Activated B cell treated with CpG ODN at 0.5 μM for 24 hours (primary cell): Measurements from ENCODE around the gene HYPK. TPM values are rescaled to one million over a fixed set of nuclear protein-coding genes. Genes with fewer than 3 reads are reported as not detected.

Experiments used
- ATAC-seq: fragments of 200-7000 bp; cut with Tn5 transposase; one replicate; pipeline ENCODE4 v1.10.0; 2021; ENCODE audit warnings: low read depth, mild to moderate bottlenecking, moderate library complexity
- CTCF ChIA-PET: fragments of 350-600 bp; sonication (Branson Sonifier 250); formaldehyde crosslinking; loops from one replicate; lab custom pipeline; 2021; ENCODE audit warnings: antibody characterized with exemption; lab: Charles Lee
- POLR2A ChIA-PET: fragments of 350-600 bp; sonication (Branson Sonifier 250); formaldehyde crosslinking; loops from one replicate; lab custom pipeline; 2021; ENCODE audit warnings: antibody characterized with exemption; lab: Charles Lee
- DNase-seq: peaks from one replicate; pipeline ENCODE4 v3.0.0; 2022
- H3K27ac Mint-ChIP-seq: one replicate; pipeline ENCODE4 v1.8.0; 2020; ENCODE audit warnings: mixed read lengths
- H3K27me3 Mint-ChIP-seq: one replicate; pipeline ENCODE4 v1.8.0; 2021; ENCODE audit warnings: mixed read lengths
- H3K36me3 Mint-ChIP-seq: one replicate; pipeline ENCODE4 v1.8.0; 2021; ENCODE audit warnings: low read depth, mixed read lengths
- H3K4me1 Mint-ChIP-seq: one replicate; pipeline ENCODE4 v1.8.0; 2021; ENCODE audit warnings: mixed read lengths
- H3K4me3 Mint-ChIP-seq: one replicate; pipeline ENCODE4 v1.8.0; 2020; ENCODE audit warnings: mild to moderate bottlenecking, mixed read lengths
- H3K9me3 Mint-ChIP-seq: one replicate; pipeline ENCODE4 v1.8.0; 2020; ENCODE audit warnings: mixed read lengths
- intact Hi-C: fragments of 100-400 bp; cut with micrococcal nuclease; formaldehyde crosslinking; loops from one replicate; pipeline ENCODE4 v1.15.1; 2024
- total RNA-seq: library from RNA; stranded (reverse); gene quantifications from 2 replicates; pipeline ENCODE4 v1.2.3, GENCODE V29; 2022
- TF ChIP-seq, protein P1 (sequence below): fragments of 200-600 bp; IDR thresholded peaks from one replicate; pipeline ENCODE4 v1.8.0; 2022; ENCODE audit warnings: antibody characterized with exemption, mild to moderate bottlenecking

The HYPK gene
- total RNA-seq, 1 donor from 2014 or later: 19.2 TPM

DNA sequence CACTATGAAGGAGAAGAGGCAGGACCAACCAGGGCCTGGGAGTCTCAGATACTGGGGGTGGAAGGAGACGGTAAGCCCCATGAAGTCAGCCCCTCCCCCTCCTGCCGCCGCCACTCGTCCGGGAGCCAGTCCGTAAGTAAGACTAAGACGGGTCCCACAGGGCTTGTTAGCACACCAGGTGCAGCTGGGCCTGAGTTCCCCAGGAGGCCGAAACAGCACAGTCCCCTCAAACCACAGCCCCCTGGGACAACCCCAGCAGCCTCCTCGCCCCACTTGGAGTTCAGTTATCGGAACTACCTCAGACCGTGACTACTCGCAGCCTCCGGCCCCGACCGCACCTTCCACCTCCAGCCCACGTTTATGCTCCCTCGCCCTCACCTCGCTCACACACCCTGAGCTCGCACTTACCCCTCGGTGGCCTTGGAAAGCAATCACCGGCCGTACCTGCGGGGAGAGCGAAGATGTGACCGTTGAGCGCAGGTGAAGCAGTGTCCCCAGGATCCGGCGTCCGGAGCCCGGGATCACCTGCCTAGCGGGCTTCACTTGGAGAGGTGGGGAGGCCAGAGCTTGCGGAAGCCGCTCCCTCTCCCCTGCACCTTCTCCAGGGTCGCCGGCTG is 24.2 kb upstream of the HYPK start:
- DNase-seq: peak; percentile 83
- Mint-ChIP-seq H3K27me3 (no peaks in the 10 kb centered on the region), H3K9me3 (no peaks in the 10 kb centered on the region), H3K4me3 (peak overlapping the region; percentile 96), H3K4me1 (peaks cover 46% of the 10 kb centered on the region), H3K36me3 (peaks cover 55% of the 10 kb centered on the region), H3K27ac (peak overlapping the region; percentile 96)
- peak; percentile 71 for ATAC-seq
- CTCF ChIA-PET: interaction anchor here (0.8 to 2.9 kb wide), 9 partner anchors 14 to 52 kb away, joined by 3 to 49 read pairs (median 6); partner anchors contain the start of genes MFAP1, PDIA3, SERF2 and WDR76
- TF ChIP-seq, protein P1, sequence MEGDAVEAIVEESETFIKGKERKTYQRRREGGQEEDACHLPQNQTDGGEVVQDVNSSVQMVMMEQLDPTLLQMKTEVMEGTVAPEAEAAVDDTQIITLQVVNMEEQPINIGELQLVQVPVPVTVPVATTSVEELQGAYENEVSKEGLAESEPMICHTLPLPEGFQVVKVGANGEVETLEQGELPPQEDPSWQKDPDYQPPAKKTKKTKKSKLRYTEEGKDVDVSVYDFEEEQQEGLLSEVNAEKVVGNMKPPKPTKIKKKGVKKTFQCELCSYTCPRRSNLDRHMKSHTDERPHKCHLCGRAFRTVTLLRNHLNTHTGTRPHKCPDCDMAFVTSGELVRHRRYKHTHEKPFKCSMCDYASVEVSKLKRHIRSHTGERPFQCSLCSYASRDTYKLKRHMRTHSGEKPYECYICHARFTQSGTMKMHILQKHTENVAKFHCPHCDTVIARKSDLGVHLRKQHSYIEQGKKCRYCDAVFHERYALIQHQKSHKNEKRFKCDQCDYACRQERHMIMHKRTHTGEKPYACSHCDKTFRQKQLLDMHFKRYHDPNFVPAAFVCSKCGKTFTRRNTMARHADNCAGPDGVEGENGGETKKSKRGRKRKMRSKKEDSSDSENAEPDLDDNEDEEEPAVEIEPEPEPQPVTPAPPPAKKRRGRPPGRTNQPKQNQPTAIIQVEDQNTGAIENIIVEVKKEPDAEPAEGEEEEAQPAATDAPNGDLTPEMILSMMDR: no peak
- POLR2A ChIA-PET: interaction anchor here (0.5 to 10.1 kb wide), 20 partner anchors 11 to 1201 kb away, joined by 3 to 509 read pairs (median 6); partner anchors contain the start of genes B2M, HYPK, MAP1A and MFAP1
- intact Hi-C loops: loop anchor here (1.0 to 2.0 kb wide), 5 partner anchors 24 to 951 kb away; partner anchors contain the start of genes HYPK, PDIA3 and SERINC4

DNA sequence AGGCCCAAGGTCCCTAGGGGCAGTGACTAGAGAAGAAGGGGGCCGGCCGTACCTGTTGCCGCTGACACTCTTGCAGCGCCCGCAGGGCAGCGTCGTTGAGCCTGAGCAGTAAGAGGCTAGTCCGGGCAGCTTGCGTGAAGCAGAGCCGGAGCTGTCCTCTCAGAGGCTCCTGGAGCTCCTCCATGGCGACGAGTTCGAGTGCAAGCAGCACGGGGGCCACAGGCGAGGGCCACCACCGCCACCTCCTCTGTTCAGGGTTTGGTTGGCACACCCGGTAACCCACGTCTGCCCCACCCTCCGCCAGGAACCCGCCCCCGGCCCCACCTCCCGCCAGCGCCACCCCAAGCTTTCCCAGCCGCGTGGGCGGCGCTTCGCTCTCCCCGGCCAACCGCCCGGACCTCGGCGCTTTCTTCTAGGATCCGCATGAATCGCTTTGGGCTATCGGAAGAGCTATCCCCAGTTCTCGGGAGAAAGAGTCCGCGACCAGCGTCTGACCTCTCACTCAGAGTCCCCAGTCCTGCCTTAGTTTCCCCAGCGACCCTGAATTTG is 23.6 kb upstream of the HYPK start, which contains the start of gene ELL3:
Gene ELL3 (minus strand): TSS at position 249 of the 549 bp plus-strand sequence. CDS start 65 bp downstream, at position 184.
- ATAC-seq (peak; percentile 62), DNase-seq (peak; percentile 82)
- TF ChIP-seq, protein P1: no peak
- peaks cover 44% of the 10 kb centered on the region for H3K4me1 Mint-ChIP-seq
- no peaks in the 10 kb centered on the region for H3K27me3 Mint-ChIP-seq
- ChIA-PET POLR2A (interaction anchor here (0.5 to 10.1 kb wide), 26 partner anchors 11 to 1202 kb away, joined by 3 to 509 read pairs (median 4); partner anchors contain the start of genes B2M, HYPK, MAP1A and MFAP1), CTCF (interaction anchor here (0.8 to 2.9 kb wide), 11 partner anchors 8 to 51 kb away, joined by 3 to 49 read pairs (median 6); partner anchors contain the start of genes HYPK, MFAP1, PDIA3 and SERF2)
- intact Hi-C loops: loop anchor here (1.0 to 2.0 kb wide), 8 partner anchors 13 to 950 kb away; partner anchors contain the start of genes FRMD5, HYPK, MFAP1 and PDIA3
- peaks cover 51% of the 10 kb centered on the region for H3K36me3 Mint-ChIP-seq
- H3K9me3 Mint-ChIP-seq: no peaks in the 10 kb centered on the region
- peak within 1 kb of the TSS; percentile 96 for H3K4me3 Mint-ChIP-seq
- H3K27ac Mint-ChIP-seq: peak within 1 kb of the TSS; percentile 96

DNA sequence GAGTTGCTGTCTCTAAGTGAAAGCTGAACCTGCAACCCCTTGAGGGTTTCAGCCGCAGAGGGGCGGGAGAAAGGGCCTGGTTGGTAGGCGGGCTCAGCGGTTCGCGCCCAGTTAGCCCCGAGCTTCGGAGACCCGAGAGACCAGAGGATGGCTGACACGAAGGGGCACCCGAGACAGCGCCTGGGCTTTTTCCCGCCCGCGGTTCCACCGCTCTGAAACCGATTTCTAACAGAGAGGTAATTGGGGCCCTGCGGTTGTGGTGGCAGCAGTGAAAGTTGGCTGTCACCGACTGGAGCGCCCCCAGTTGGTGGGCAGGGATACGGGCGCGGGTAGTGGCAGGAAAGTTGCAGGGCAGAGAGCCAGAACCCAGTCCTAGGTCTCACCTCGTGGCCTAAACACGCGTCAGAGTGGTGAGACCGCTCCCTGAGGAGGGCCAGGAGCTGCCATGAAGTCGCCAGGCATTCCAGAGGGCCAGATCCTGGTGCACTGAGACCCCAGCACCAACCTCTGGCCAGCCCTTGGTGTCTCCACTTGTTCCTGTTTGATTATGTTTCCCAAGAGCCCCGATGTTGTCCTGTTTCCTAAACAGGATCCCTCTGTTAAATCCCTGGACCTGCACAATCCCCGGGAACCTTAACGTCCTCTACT is 23.0 kb upstream of the HYPK start:
- TF ChIP-seq, protein P1: no peak

DNA sequence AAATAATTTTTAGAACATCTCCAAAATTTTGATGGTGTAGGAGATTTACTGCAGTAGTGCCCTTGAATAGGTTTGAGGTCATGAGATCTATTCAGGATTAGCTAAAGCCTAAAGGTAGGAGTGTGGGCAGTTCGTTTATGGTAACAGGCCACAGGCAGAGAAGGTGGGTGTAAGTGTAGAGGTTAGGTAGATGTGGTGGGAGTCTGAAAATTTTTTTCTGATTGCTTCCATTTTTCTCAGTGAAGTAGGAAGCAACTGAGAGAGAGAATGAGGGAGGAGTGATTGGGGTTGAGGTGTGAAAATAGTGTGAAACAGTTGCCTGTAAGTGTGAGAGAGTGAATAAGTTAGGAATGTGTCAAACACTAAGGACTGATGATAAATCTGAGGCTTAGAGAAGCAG is 21.4 kb upstream of the HYPK start:
- ChIA-PET POLR2A (interaction anchor here (10.1 kb wide), 1 partner anchor 15 kb away, joined by 509 read pairs; the partner anchor contains the start of genes HYPK, SERF2 and SERINC4), CTCF (no interaction called here)
- DNase-seq (no peak), ATAC-seq (no peak)
- Mint-ChIP-seq H3K36me3 (peaks cover 28% of the 10 kb centered on the region), H3K9me3 (no peaks in the 10 kb centered on the region), H3K27ac (no peak overlapping the region), H3K27me3 (no peaks in the 10 kb centered on the region), H3K4me1 (peaks cover 39% of the 10 kb centered on the region), H3K4me3 (peak overlapping the region; percentile 25)
- intact Hi-C loops: no loop called here
- TF ChIP-seq, protein P1: no peak

More for the DNA sequence above, 23.0 kb upstream of the HYPK start:
- peaks cover 40% of the 10 kb centered on the region for H3K4me1 Mint-ChIP-seq
- no peaks in the 10 kb centered on the region for H3K27me3 Mint-ChIP-seq
- H3K9me3 Mint-ChIP-seq: no peaks in the 10 kb centered on the region
- ChIA-PET CTCF (interaction anchor here (0.8 to 2.9 kb wide), 11 partner anchors 9 to 50 kb away, joined by 3 to 49 read pairs (median 6); partner anchors contain the start of genes HYPK, MFAP1, PDIA3 and SERF2), POLR2A (interaction anchor here (0.6 to 10.1 kb wide), 19 partner anchors 16 to 1202 kb away, joined by 3 to 509 read pairs (median 8); partner anchors contain the start of genes HYPK, MFAP1, PDIA3 and SERF2)
- peak overlapping the region; percentile 96 for H3K27ac Mint-ChIP-seq
- peak overlapping the region; percentile 96 for H3K4me3 Mint-ChIP-seq
- H3K36me3 Mint-ChIP-seq: peaks cover 45% of the 10 kb centered on the region
- no peak for DNase-seq
- peak; percentile 69 for ATAC-seq
- intact Hi-C loops: loop anchor here (1.0 to 2.0 kb wide), 4 partner anchors 12 to 949 kb away; partner anchors contain the start of genes FRMD5 and MFAP1
